Liver (tissue), 9 donors: ENCODE measurements around the gene MDP1. TPM values are rescaled to one million over a fixed set of nuclear protein-coding genes. Genes with fewer than 3 reads are reported as not detected.

Source experiments
- DNase-seq: peaks from one replicate; pipeline ENCODE4 v3.0.0-alpha.2; 2017; ENCODE audit warnings: low spot score
- H3K27ac ChIP-seq, 2 donors: one replicate each; pipeline ENCODE4 v1.7.0; 2013; ENCODE audit warnings: inconsistent platforms in 2 of 2, low read length in 2 of 2, control low read depth in 1 of 2, low read depth in 1 of 2, mild to moderate bottlenecking in 1 of 2
- H3K27me3 ChIP-seq, 4 donors: one replicate each; pipeline versions ENCODE4 v1.6.1 to v1.7.0; 2013; ENCODE audit warnings: low read length in 3 of 4, inconsistent platforms in 1 of 4, mild to moderate bottlenecking in 1 of 4, moderate library complexity in 1 of 4; ENCODE audit not compliant: control insufficient read depth in 4 of 4, insufficient read depth in 4 of 4
- H3K36me3 ChIP-seq, 4 donors: one replicate each; pipeline versions ENCODE4 v1.6.1 to v1.7.0; 2013; ENCODE audit warnings: low read length in 3 of 4, mild to moderate bottlenecking in 3 of 4, low read depth in 1 of 4, moderate library complexity in 1 of 4; ENCODE audit not compliant: control insufficient read depth in 4 of 4, insufficient read depth in 3 of 4
- H3K4me1 ChIP-seq, 4 donors: one replicate each; pipeline versions ENCODE4 v1.6.1 to v1.7.0; 2013; ENCODE audit warnings: low read length in 3 of 4, mild to moderate bottlenecking in 3 of 4, moderate library complexity in 1 of 4; ENCODE audit not compliant: control insufficient read depth in 4 of 4, insufficient read depth in 4 of 4
- H3K4me3 ChIP-seq, 3 donors: one replicate each; pipeline versions ENCODE4 v1.6.1 to v1.7.0; 2013; ENCODE audit warnings: low read length in 3 of 3, control low read depth in 1 of 3, low read depth in 1 of 3, mild to moderate bottlenecking in 1 of 3
- H3K9ac ChIP-seq, 2 donors: one replicate each; pipeline ENCODE4 v1.7.0; 2013; ENCODE audit warnings: low read length in 2 of 2, mild to moderate bottlenecking in 2 of 2, moderate library complexity in 2 of 2, control low read depth in 1 of 2, low read depth in 1 of 2
- H3K9me3 ChIP-seq, 4 donors: one replicate each; pipeline versions ENCODE4 v1.6.1 to v1.7.0; 2013; ENCODE audit warnings: low read length in 3 of 4; ENCODE audit not compliant: control insufficient read depth in 4 of 4
- ATF3 ChIP-seq: IDR thresholded peaks from 2 replicates; pipeline ENCODE4 v1.6.1; 2016; ENCODE audit warnings: antibody characterized with exemption
- EGR1 ChIP-seq, 2 donors: IDR thresholded peaks; 2 replicates each; pipeline ENCODE4 v1.6.1; 2016 to 2018; ENCODE audit warnings: antibody characterized with exemption in 2 of 2, low read depth in 2 of 2
- FOXA1 ChIP-seq: IDR thresholded peaks from 2 replicates; pipeline ENCODE4 v1.6.1; 2016; ENCODE audit warnings: antibody characterized with exemption
- FOXA2 ChIP-seq: IDR thresholded peaks from 2 replicates; pipeline ENCODE4 v1.6.1; 2016; ENCODE audit warnings: antibody characterized with exemption
- GABPA ChIP-seq, 2 donors: IDR thresholded peaks in 1 of 2; conservative IDR thresholded peaks in 1 of 2; 2 replicates each; pipeline ENCODE4 v1.6.1; 2016; ENCODE audit warnings: antibody characterized with exemption in 2 of 2, mild to moderate bottlenecking in 1 of 2, moderate library complexity in 1 of 2
- HNF4A ChIP-seq, 2 donors: conservative IDR thresholded peaks; 2 replicates each; pipeline ENCODE4 v1.6.1; 2016; ENCODE audit warnings: antibody characterized with exemption in 2 of 2, mild to moderate bottlenecking in 2 of 2
- HNF4G ChIP-seq: IDR thresholded peaks from 2 replicates; pipeline ENCODE4 v1.6.1; 2016; ENCODE audit warnings: antibody characterized with exemption
- JUND ChIP-seq, 2 donors: IDR thresholded peaks; 2 replicates each; pipeline ENCODE4 v1.6.1; 2016; ENCODE audit warnings: antibody characterized with exemption in 2 of 2
- NR2F2 ChIP-seq: IDR thresholded peaks from 2 replicates; pipeline ENCODE4 v1.6.1; 2016; ENCODE audit warnings: antibody characterized with exemption
- RAD21 ChIP-seq, 2 donors: IDR thresholded peaks; 2 replicates each; pipeline ENCODE4 v1.6.1; 2016; ENCODE audit warnings: antibody characterized with exemption in 2 of 2, mild to moderate bottlenecking in 2 of 2
- REST ChIP-seq: IDR thresholded peaks from 2 replicates; pipeline ENCODE4 v1.6.1; 2016; ENCODE audit warnings: antibody characterized with exemption, mild to moderate bottlenecking
- RXRA ChIP-seq, 2 donors: IDR thresholded peaks; 2 replicates each; pipeline ENCODE4 v1.6.1; 2017 to 2018; ENCODE audit warnings: antibody characterized with exemption in 2 of 2, mild to moderate bottlenecking in 1 of 2
- SP1 ChIP-seq: IDR thresholded peaks from 2 replicates; pipeline ENCODE4 v1.6.1; 2018; ENCODE audit warnings: antibody characterized with exemption, mild to moderate bottlenecking
- TAF1 ChIP-seq: conservative IDR thresholded peaks from 2 replicates; pipeline ENCODE4 v1.6.1; 2016; ENCODE audit warnings: antibody characterized with exemption, mild to moderate bottlenecking
- YY1 ChIP-seq: IDR thresholded peaks from 2 replicates; pipeline ENCODE4 v1.6.1; 2016; ENCODE audit warnings: antibody characterized with exemption, mild to moderate bottlenecking
- ZBTB33 ChIP-seq: IDR thresholded peaks from 2 replicates; pipeline ENCODE4 v1.6.1; 2016; ENCODE audit warnings: antibody characterized with exemption
- WGBS: extraction: QIAGEN DNeasy Blood & Tissue Kit; methylation state at CpG from one replicate; pipeline ENCODE4 v1.1.7; 2013; 5-methylcytosine and 5-hydroxymethylcytosine counted together
- polyA plus RNA-seq, 2 donors: library from polyadenylated mRNA; stranded (reverse) in 1 of 2; unstranded in 1 of 2; fragments of 200-250 nt in 1 of 2; fragments of >200 nt in 1 of 2; fragmentation: Nextera tagmentation in 1 of 2; extraction: Ambion mirVana in 1 of 2; gene quantifications; one replicate each; pipeline versions ENCODE4 v1.2.1 to v1.2.3, GENCODE V29; 2013 to 2015
- total RNA-seq, 2 donors: library from RNA; depleted of rRNA; stranded (reverse); fragments of >200 nt; gene quantifications; one replicate each; pipeline ENCODE4 v1.2.3, GENCODE V29; 2014
- TF ChIP-seq, protein P1 (sequence below): fragments of 150-350 bp; IDR thresholded peaks from 2 replicates; pipeline ENCODE4 v1.5.1; 2017; ENCODE audit warnings: improper control_type of control experiment, low read depth, low read length; ENCODE audit not compliant: missing input control
- TF ChIP-seq, protein P2 (sequence below): IDR thresholded peaks from 2 replicates; pipeline ENCODE4 v1.6.1; 2016; ENCODE audit warnings: antibody characterized with exemption
- donor health status: healthy.
- donor health status: healthy.
- donor health status: healthy.
- donor health status: healthy.
- donor health status: healthy.

The MDP1 gene
- total and polyA plus RNA-seq, 4 donors = 3.2 to 13.4 (median 7.0) TPM

DNA sequence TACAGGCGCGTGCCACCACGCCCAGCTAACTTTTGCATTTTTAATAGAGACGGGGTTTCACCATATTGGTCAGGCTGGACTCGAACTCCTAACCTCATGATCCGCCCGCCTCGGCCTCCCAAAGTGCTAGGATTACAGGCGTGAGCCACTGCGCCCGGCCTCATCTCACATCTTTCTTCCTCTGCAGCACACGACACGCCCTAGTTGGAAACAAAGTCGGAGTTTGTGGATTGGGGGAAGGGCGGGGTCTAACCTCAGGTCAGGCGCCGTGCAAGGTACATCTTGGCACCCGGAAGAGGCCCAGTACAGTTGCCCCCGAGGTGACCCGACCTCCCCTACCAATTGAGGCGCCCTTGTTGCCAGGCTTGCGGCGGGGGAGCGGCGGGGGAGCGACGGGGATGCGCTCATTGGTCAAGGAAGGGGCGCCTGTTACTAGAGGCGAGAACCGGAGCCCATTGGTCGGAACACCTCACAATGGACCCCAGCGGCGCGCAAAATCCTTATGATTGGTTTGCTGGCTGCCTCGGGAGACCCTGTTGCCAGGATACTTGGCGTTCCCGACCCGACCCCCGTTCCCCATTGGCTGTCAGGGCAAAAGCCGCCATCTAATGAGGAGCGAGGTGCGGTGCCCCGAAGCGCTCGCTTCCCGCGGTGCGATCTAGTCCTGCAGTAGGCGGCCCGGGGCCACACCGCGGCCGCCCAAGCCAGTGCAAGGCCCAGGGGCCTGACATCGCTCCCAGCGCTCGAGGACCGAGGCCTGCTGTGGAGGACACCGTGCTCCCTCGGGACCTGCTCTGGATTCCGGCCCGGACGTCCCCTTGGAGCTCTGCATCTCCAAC, 44.2 kb downstream of the MDP1 start, which contains the start of gene REC8:
REC8 (plus strand) TSS at position 659 of the 839 bp plus-strand sequence. CDS start 473 bp downstream, outside the sequence.
- DNase-seq = peak; percentile 66
- WGBS = 61% methylated on average over 63 of the region's 63 CpGs
- H3K9me3 ChIP-seq = no peaks in the 10 kb centered on the region
- no peaks in the 10 kb centered on the region for H3K27me3 ChIP-seq
- no peaks in the 10 kb centered on the region for H3K4me1 ChIP-seq
- peak in 1 of 2 donors; percentile 38 for TF ChIP-seq RXRA (IDR thresholded peaks at IDR 0.05)
- no peak for TF ChIP-seq TAF1
- no peak for TF ChIP-seq EGR1 (IDR thresholded peaks at IDR 0.05; ENCODE audit: low read depth in 2 of 2)
- peak; percentile 47 for TF ChIP-seq SP1
- peak; percentile 45 for TF ChIP-seq NR2F2
- H3K4me3 ChIP-seq = no peak within 1 kb of the TSS
- peak within 1 kb of the TSS in 1 of 2 donors; percentile 17 for H3K27ac ChIP-seq
- H3K36me3 ChIP-seq = peaks cover 3 to 36% (median 17%) of the 10 kb centered on the region in 4 donors
- H3K9ac ChIP-seq = no peak within 1 kb of the TSS

- Histone ChIP-seq H3K36me3 (peaks cover 23 to 56% (median 40%) of the 10 kb centered on the region in 4 donors), H3K27me3 (no peaks in the 10 kb centered on the region), H3K4me3 (no peak overlapping the region), H3K27ac (no peak overlapping the region), H3K9ac (no peak overlapping the region), H3K4me1 (peaks cover 2 to 11% (median 6%) of the 10 kb centered on the region in 4 donors), H3K9me3 (no peaks in the 10 kb centered on the region)
- TF ChIP-seq HNF4A (conservative IDR thresholded peaks at IDR 0.05) = no peak
- 88% methylated on average over 3 of the region's 3 CpGs for WGBS
- no peak for DNase-seq
Observed at GRCh38 chr14:24167469-24168114, 48.3 kb downstream of the MDP1 start.

- no peak for DNase-seq
- H3K36me3 ChIP-seq = peaks cover 20 to 55% (median 39%) of the 10 kb centered on the region in 4 donors
Observed at GRCh38 chr14:24165785-24166184, 50.1 kb downstream of the MDP1 start.

More at GRCh38 chr14:24165785-24166184, 50.1 kb downstream of the MDP1 start:
- peaks cover 2 to 22% (median 17%) of the 10 kb centered on the region in 4 donors for H3K4me1 ChIP-seq
- no peak overlapping the region for H3K4me3 ChIP-seq
- no peaks in the 10 kb centered on the region for H3K27me3 ChIP-seq
- no peak overlapping the region for H3K9ac ChIP-seq
- no peaks in the 10 kb centered on the region for H3K9me3 ChIP-seq
- 93% methylated on average over 5 of the region's 5 CpGs for WGBS
- H3K27ac ChIP-seq = no peak overlapping the region
- no peak for TF ChIP-seq HNF4G
- no peak for TF ChIP-seq ZBTB33
- TF ChIP-seq, protein P1, sequence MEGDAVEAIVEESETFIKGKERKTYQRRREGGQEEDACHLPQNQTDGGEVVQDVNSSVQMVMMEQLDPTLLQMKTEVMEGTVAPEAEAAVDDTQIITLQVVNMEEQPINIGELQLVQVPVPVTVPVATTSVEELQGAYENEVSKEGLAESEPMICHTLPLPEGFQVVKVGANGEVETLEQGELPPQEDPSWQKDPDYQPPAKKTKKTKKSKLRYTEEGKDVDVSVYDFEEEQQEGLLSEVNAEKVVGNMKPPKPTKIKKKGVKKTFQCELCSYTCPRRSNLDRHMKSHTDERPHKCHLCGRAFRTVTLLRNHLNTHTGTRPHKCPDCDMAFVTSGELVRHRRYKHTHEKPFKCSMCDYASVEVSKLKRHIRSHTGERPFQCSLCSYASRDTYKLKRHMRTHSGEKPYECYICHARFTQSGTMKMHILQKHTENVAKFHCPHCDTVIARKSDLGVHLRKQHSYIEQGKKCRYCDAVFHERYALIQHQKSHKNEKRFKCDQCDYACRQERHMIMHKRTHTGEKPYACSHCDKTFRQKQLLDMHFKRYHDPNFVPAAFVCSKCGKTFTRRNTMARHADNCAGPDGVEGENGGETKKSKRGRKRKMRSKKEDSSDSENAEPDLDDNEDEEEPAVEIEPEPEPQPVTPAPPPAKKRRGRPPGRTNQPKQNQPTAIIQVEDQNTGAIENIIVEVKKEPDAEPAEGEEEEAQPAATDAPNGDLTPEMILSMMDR = no peak
- TF ChIP-seq EGR1 (IDR thresholded peaks at IDR 0.05; ENCODE audit: low read depth in 2 of 2) = no peak
- TF ChIP-seq RAD21 (IDR thresholded peaks at IDR 0.05) = no peak
- TF ChIP-seq, protein P2, sequence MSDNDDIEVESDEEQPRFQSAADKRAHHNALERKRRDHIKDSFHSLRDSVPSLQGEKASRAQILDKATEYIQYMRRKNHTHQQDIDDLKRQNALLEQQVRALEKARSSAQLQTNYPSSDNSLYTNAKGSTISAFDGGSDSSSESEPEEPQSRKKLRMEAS = no peak
- TF ChIP-seq FOXA2 = no peak
- TF ChIP-seq GABPA (IDR thresholded peaks at IDR 0.05 in 1 of 2, conservative IDR thresholded peaks at IDR 0.05 in 1 of 2) = no peak
- no peak for TF ChIP-seq FOXA1
- TF ChIP-seq ATF3 = no peak
- no peak for TF ChIP-seq YY1
- TF ChIP-seq TAF1 = no peak
- TF ChIP-seq JUND (IDR thresholded peaks at IDR 0.05) = no peak
- TF ChIP-seq REST = no peak
- TF ChIP-seq SP1 = no peak
- no peak for TF ChIP-seq RXRA (IDR thresholded peaks at IDR 0.05)
- TF ChIP-seq NR2F2 = no peak
- no peak for TF ChIP-seq HNF4A (conservative IDR thresholded peaks at IDR 0.05)
